Measurements from ENCODE around the gene RAB9A. TPM values are rescaled to one million over a fixed set of nuclear protein-coding genes. Genes with fewer than 3 reads are reported as not detected.

The RAB9A gene
- total and polyA plus RNA-seq, 9 of the 15 experiments (the other 6 are each of a cell fraction or from before 2014, with no cell fraction given): 13.5 to 20.8 (median 17.7) TPM

DNA sequence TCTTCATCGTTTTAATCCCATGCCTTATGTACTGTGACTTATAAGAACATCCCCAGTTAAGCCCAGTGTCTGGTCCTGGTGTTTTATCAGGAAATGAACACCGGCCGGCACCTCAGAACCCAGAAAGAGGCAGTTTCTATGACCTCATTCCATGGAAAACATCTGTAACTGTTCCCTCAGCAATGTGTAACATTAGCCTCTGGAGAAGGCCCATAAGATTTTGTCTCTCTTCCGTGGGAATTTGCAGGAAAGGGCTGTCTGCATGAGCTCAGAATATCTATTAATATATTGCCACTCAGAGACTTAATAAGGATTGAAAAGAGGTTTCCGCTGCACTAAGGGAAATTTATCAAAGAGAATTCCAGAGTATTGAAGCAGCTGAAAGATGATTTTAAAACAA lies 39.1 kb upstream of the RAB9A start (continued):
- TF ChIP-seq, protein P1, sequence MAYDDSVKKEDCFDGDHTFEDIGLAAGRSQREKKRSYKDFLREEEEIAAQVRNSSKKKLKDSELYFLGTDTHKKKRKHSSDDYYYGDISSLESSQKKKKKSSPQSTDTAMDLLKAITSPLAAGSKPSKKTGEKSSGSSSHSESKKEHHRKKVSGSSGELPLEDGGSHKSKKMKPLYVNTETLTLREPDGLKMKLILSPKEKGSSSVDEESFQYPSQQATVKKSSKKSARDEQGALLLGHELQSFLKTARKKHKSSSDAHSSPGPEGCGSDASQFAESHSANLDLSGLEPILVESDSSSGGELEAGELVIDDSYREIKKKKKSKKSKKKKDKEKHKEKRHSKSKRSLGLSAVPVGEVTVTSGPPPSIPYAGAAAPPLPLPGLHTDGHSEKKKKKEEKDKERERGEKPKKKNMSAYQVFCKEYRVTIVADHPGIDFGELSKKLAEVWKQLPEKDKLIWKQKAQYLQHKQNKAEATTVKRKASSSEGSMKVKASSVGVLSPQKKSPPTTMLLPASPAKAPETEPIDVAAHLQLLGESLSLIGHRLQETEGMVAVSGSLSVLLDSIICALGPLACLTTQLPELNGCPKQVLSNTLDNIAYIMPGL (CRISPR knock-in tag; IDR thresholded peaks at IDR 0.05): no peak
- TF ChIP-seq SLC30A9 (CRISPR knock-in tag; IDR thresholded peaks at IDR 0.05): no peak

GRCh38 chrX:13650318-13650717 lies 38.6 kb upstream of the RAB9A start:
- ATAC-seq (no peak), FAIRE-seq (no peak), DNase-seq (ENCODE audit: extremely low read depth in 1 of 4, low spot score in 3 of 4) (peak in 1 of 4 experiments; percentile 18)
- BruUV-seq (replicated peaks): no TSS peak
- in situ Hi-C loops (cut with MboI): loop anchor here (5.0 to 25.0 kb wide), 3 partner anchors 97 to 688 kb away; partner anchors contain the start of gene GEMIN8
- Histone ChIP-seq H3K4me3 (no peak overlapping the region), H3K4me1 (replicated peaks in 1 of 2; ENCODE audit: control insufficient read depth in 2 of 2, insufficient read depth in 2 of 2, low read length in 2 of 2) (peaks cover 18 to 57% of the 10 kb centered on the region in 2 experiments), H3K9ac (ENCODE audit: insufficient read depth in 1 of 2, low read depth in 2 of 2, low read length in 2 of 2) (no peak overlapping the region), H3K9me3 (replicated peaks; ENCODE audit: control insufficient read depth, insufficient read depth, low read depth, low read length) (peaks cover 9% of the 10 kb centered on the region), H3K9me1 (ENCODE audit: control insufficient read depth, insufficient read depth, low read length) (no peaks in the 10 kb centered on the region), H2AFZ (ENCODE audit: low read depth, low read length) (peak overlapping the region; percentile 22), H3K27ac (ENCODE audit: extremely low read depth, low read depth, low read length) (no peak overlapping the region), H4K20me1 (replicated peaks; ENCODE audit: control insufficient read depth, insufficient read depth, low read length) (no peaks in the 10 kb centered on the region), H3K27me3 (ENCODE audit: control insufficient read depth in 2 of 2, insufficient read depth in 2 of 2, low read length in 2 of 2) (no peaks in the 10 kb centered on the region), H3K4me2 (ENCODE audit: insufficient read depth, low read length) (no peak overlapping the region), H3K79me2 (ENCODE audit: control insufficient read depth, insufficient read depth, low read length) (peaks cover 16% of the 10 kb centered on the region), H3K36me3 (ENCODE audit: control insufficient read depth, insufficient read depth, low read length) (no peaks in the 10 kb centered on the region)
- CTCF ChIA-PET (ENCODE audit: low intra/inter-chr PET ratio): no interaction called here
- intact Hi-C loops (cut with micrococcal nuclease): no loop called here
- POLR2A ChIA-PET: interaction anchor here (0.5 to 1.4 kb wide), 2 partner anchors 10 to 47 kb away, joined by 3 read pairs; no protein-coding TSS in a partner anchor
- 20% methylated on average over 1 of the region's 1 CpG for WGBS (ENCODE audit: insufficient coverage, low coverage, missing lambda C conversion rate)
- no peak for TF ChIP-seq GTF2B (IDR thresholded peaks at IDR 0.05; ENCODE audit: extremely low read depth, insufficient read length)
- TF ChIP-seq FOXJ2 (tag; IDR thresholded peaks at IDR 0.05): no peak
- TF ChIP-seq RAD51 (IDR thresholded peaks at IDR 0.05; ENCODE audit: borderline replicate concordance, low read depth): no peak
- peak; percentile 53 for TF ChIP-seq TCF3 (CRISPR knock-in tag; IDR thresholded peaks at IDR 0.05)
- 0 out of 2 replicates have a peak, but pooled peaks have one; percentile 6 for TF ChIP-seq NCOR1 (IDR thresholded peaks at IDR 0.05)
- no peak for TF ChIP-seq ZNF217 (CRISPR knock-in tag; IDR thresholded peaks at IDR 0.05)
- TF ChIP-seq HOXB6 (CRISPR knock-in tag; IDR thresholded peaks at IDR 0.05; ENCODE audit: borderline replicate concordance): no peak
- TF ChIP-seq JUNB (CRISPR knock-in tag; conservative IDR thresholded peaks at IDR 0.05): no peak
- peak; percentile 41 for TF ChIP-seq CBFA2T2 (conservative IDR thresholded peaks at IDR 0.05)
- no peak for TF ChIP-seq SNAPC5 (CRISPR knock-in tag; IDR thresholded peaks at IDR 0.05)
- TF ChIP-seq ZMIZ1 (IDR thresholded peaks at IDR 0.05; ENCODE audit: low read depth in 2 of 2, low read length in 2 of 2): no peak
- TF ChIP-seq CREM (IDR thresholded peaks at IDR 0.05; ENCODE audit: low read depth): no peak
